Keratinocyte (primary cell): ENCODE data around the gene TMEM163. TPM values are rescaled to one million over a fixed set of nuclear protein-coding genes. Genes with fewer than 3 reads are reported as not detected.

Source experiments
- DNase-seq: peaks from one replicate; pipeline ENCODE4 v3.0.0-alpha.2; 2011; ENCODE audit warnings: low read depth, missing footprints, low spot score
- FAIRE-seq: peaks from 2 replicates; lab custom pipeline; 2011; peaks lifted over from hg19 to GRCh38; lab: Jason Lieb, UNC
- H2AFZ ChIP-seq: 2 replicates; pipeline ENCODE4 v1.6.0; 2012; ENCODE audit warnings: low read length, control low read depth, inconsistent platforms; ENCODE audit not compliant: control insufficient read depth
- H3K27ac ChIP-seq: 2 replicates; pipeline ENCODE4 v1.5.1; 2011; ENCODE audit warnings: low read length; ENCODE audit not compliant: control insufficient read depth, insufficient read depth
- H3K27me3 ChIP-seq: 3 replicates; pipeline ENCODE4 v1.6.0; 2011; ENCODE audit warnings: low read length; ENCODE audit not compliant: control insufficient read depth, insufficient read depth; ENCODE audit errors: extremely low read depth
- H3K36me3 ChIP-seq, 2 experiments: 2 replicates in 1 of 2; 3 replicates in 1 of 2; pipeline ENCODE4 v1.5.1; 2011; ENCODE audit warnings: low read length in 2 of 2, mild to moderate bottlenecking in 1 of 2; ENCODE audit not compliant: control insufficient read depth in 2 of 2, insufficient read depth in 2 of 2; ENCODE audit errors: extremely low read depth in 1 of 2
- H3K4me1 ChIP-seq: 3 replicates; pipeline ENCODE4 v1.5.1; 2011; ENCODE audit warnings: low read length; ENCODE audit not compliant: control insufficient read depth, insufficient read depth; ENCODE audit errors: extremely low read depth
- H3K4me2 ChIP-seq: 3 replicates; pipeline ENCODE4 v1.6.0; 2011; ENCODE audit warnings: low read depth, low read length; ENCODE audit not compliant: control insufficient read depth, insufficient read depth; ENCODE audit errors: extremely low read depth
- H3K4me3 ChIP-seq, 3 experiments: fragments of 200-600 bp in 1 of 3; sonication (generic) in 1 of 3; 2 replicates in 2 of 3; 3 replicates in 1 of 3; pipeline ENCODE4 v1.5.1; 2011 to 2016; ENCODE audit warnings: low read length in 3 of 3, mild to moderate bottlenecking in 3 of 3, control low read depth in 2 of 3, inconsistent platforms in 1 of 3, low read depth in 1 of 3, mixed read lengths in 1 of 3, mixed run types in 1 of 3, moderate library complexity in 1 of 3; ENCODE audit not compliant: control insufficient read depth in 2 of 3, insufficient read depth in 2 of 3; ENCODE audit errors: extremely low read depth in 1 of 3
- H3K79me2 ChIP-seq: 2 replicates; pipeline ENCODE4 v1.6.0; 2012; ENCODE audit warnings: low read length; ENCODE audit not compliant: control insufficient read depth, insufficient read depth
- H3K9ac ChIP-seq: 3 replicates; pipeline ENCODE4 v1.6.0; 2011; ENCODE audit warnings: low read length; ENCODE audit not compliant: control insufficient read depth, insufficient read depth; ENCODE audit errors: extremely low read depth
- H3K9me1 ChIP-seq: 3 replicates; pipeline ENCODE4 v1.6.0; 2011; ENCODE audit warnings: low read length; ENCODE audit not compliant: control insufficient read depth, insufficient read depth; ENCODE audit errors: extremely low read depth
- H3K9me3 ChIP-seq: 2 replicates; pipeline ENCODE4 v1.5.1; 2012; ENCODE audit warnings: low read depth, low read length; ENCODE audit not compliant: control insufficient read depth
- H4K20me1 ChIP-seq: 3 replicates; pipeline ENCODE4 v1.6.0; 2011; ENCODE audit warnings: low read length; ENCODE audit not compliant: control insufficient read depth, insufficient read depth; ENCODE audit errors: extremely low read depth
- CTCF ChIP-seq, 3 experiments: IDR thresholded peaks in 1 of 3; conservative IDR thresholded peaks in 1 of 3; optimal IDR thresholded peaks in 1 of 3; 2 replicates in 2 of 3; 3 replicates in 1 of 3; pipeline versions ENCODE3 to v1.5.1; 2011; ENCODE audit warnings: low read length in 3 of 3, mild to moderate bottlenecking in 3 of 3, moderate library complexity in 2 of 3, control low read depth in 1 of 3, inconsistent platforms in 1 of 3; ENCODE audit not compliant: insufficient read depth in 2 of 3; ENCODE audit errors: extremely low read depth in 1 of 3
- EZH2 ChIP-seq: IDR thresholded peaks from one replicate; pipeline ENCODE4 v1.6.1; 2012; ENCODE audit warnings: inconsistent platforms, mild to moderate bottlenecking, low read length, moderate library complexity
- dilution Hi-C: fragments of 300-500 bp; cut with MboI; formaldehyde crosslinking; loops from one replicate; pipeline ENCODE4 v1.7.0; 2020; ENCODE audit warnings: low sequenced_read_pairs; ENCODE audit not compliant: extremely low pct_ligation_motif_present
- polyA plus RNA-seq, 5 experiments: library from polyadenylated mRNA; depleted of rRNA in 3 of 5; stranded (reverse) in 3 of 5; stranded (forward) in 1 of 5; unstranded in 1 of 5; fragments of >200 nt; gene quantifications; 1 replicate in 1 of 5; 2 replicates in 3 of 5; 3 replicates in 1 of 5; pipeline versions ENCODE4 v1.2.1 to v1.2.3, GENCODE V29; 2011 to 2012; ENCODE audit warnings: missing spikeins in 2 of 5, low read depth in 1 of 5, low replicate concordance in 1 of 5

The TMEM163 gene
- polyA plus RNA-seq, 1 donor (not counting 4 experiments of a cell fraction or from before 2014, with no cell fraction given): not detected

DNA sequence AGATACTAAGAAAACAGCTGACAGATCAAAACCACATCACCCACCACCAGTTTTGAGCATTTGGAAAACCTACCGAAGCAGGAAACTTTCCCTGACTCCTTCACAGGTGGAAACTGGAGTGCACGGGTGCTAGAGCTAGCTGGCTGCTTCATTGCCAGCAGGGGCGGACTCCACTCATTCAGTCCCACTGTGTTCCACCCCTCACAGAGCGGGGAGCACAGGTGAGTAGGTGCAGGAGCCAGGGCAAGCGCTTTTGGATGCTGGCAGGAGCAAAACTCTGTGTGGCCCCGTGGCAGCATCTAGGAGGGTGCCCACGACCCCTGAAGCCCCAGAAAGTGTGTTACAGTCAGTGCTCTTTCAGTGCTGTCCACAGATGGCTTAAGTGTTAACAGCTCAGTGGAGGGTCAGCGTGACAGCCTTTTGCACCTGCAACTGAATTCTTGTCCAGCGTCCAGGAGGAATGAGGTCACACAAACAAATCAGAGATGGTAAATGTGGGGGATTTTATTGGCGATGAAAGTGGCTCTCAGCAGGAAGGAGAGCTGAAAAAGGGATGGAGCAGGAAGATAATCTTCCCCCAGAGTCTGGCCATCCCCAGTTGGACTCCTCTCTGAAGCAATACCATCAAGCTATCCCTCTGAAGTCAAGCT, 71.1 kb downstream of the TMEM163 start:
- H3K9me3 ChIP-seq: no peaks in the 10 kb centered on the region
- no peaks in the 10 kb centered on the region for H3K4me1 ChIP-seq
- dilution Hi-C loops: no loop called here
- H3K4me3 ChIP-seq: no peak overlapping the region
- H3K9me1 ChIP-seq: no peaks in the 10 kb centered on the region
- DNase-seq: no peak
- no peaks in the 10 kb centered on the region for H3K36me3 ChIP-seq
- H3K79me2 ChIP-seq: no peaks in the 10 kb centered on the region
- H2AFZ ChIP-seq: no peak overlapping the region
- no peak overlapping the region for H3K9ac ChIP-seq
- no peak overlapping the region for H3K4me2 ChIP-seq
- FAIRE-seq: no peak
- H3K27me3 ChIP-seq: no peaks in the 10 kb centered on the region
- H3K27ac ChIP-seq: no peak overlapping the region
- TF ChIP-seq EZH2: no peak
- no peaks in the 10 kb centered on the region for H4K20me1 ChIP-seq

GRCh38 chr2:134642938-134643337, 75.9 kb downstream of the TMEM163 start:
- TF ChIP-seq EZH2 (no peak), CTCF (optimal IDR thresholded peaks at IDR 0.05 in 1 of 3, IDR thresholded peaks at IDR 0.05 in 1 of 3, conservative IDR thresholded peaks at IDR 0.05 in 1 of 3; ENCODE audit: extremely low read depth in 1 of 3, insufficient read depth in 2 of 3, low read length in 3 of 3) (no peak)
- no peaks in the 10 kb centered on the region for H3K9me3 ChIP-seq
- no peaks in the 10 kb centered on the region for H4K20me1 ChIP-seq
- H3K79me2 ChIP-seq: no peaks in the 10 kb centered on the region
- no peak overlapping the region for H2AFZ ChIP-seq
- H3K36me3 ChIP-seq: no peaks in the 10 kb centered on the region
- H3K9ac ChIP-seq: no peak overlapping the region
- dilution Hi-C loops: no loop called here
- H3K4me3 ChIP-seq: no peak overlapping the region
- no peaks in the 10 kb centered on the region for H3K9me1 ChIP-seq
- H3K27ac ChIP-seq: no peak overlapping the region
- H3K4me2 ChIP-seq: no peak overlapping the region
- no peak for DNase-seq
- H3K27me3 ChIP-seq: no peaks in the 10 kb centered on the region
- no peaks in the 10 kb centered on the region for H3K4me1 ChIP-seq
- FAIRE-seq: no peak

DNA sequence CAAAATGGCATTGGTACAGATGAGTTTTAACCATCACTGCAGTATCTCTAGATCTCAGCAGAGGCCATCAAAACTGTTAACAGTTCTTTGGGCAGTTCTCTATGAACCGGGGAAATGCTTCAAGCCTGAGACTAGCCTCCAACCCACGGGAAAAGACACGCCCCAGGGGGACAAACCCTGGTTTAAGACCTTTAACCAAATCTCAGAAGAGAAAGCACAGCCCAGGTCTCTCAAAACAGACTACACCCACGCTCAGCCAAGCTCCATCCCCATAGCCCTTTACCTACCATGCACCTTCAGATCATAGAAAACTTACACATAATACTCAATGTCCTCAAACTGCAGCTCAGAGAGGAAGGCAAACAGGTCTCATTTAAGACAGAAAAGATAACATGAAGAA, 78.3 kb downstream of the TMEM163 start:
- no peak overlapping the region for H3K9ac ChIP-seq
- no peak for TF ChIP-seq CTCF (optimal IDR thresholded peaks at IDR 0.05 in 1 of 3, IDR thresholded peaks at IDR 0.05 in 1 of 3, conservative IDR thresholded peaks at IDR 0.05 in 1 of 3; ENCODE audit: extremely low read depth in 1 of 3, insufficient read depth in 2 of 3, low read length in 3 of 3)
- no peak for TF ChIP-seq EZH2
- dilution Hi-C loops: no loop called here
- H3K27me3 ChIP-seq: peaks cover 4% of the 10 kb centered on the region
- H3K9me3 ChIP-seq: no peaks in the 10 kb centered on the region
- no peaks in the 10 kb centered on the region for H3K9me1 ChIP-seq
- H3K27ac ChIP-seq: no peak overlapping the region
- no peak overlapping the region for H2AFZ ChIP-seq
- no peak overlapping the region for H3K4me2 ChIP-seq
- DNase-seq: no peak
- no peaks in the 10 kb centered on the region for H3K4me1 ChIP-seq
- FAIRE-seq: no peak
- H3K36me3 ChIP-seq: no peaks in the 10 kb centered on the region
- no peaks in the 10 kb centered on the region for H4K20me1 ChIP-seq
- no peaks in the 10 kb centered on the region for H3K79me2 ChIP-seq
- no peak overlapping the region for H3K4me3 ChIP-seq
